LNCaP clone FGC (cell line): Measurements from ENCODE around the gene SCEL.
"Not testable (repeated sequence)": the region's sequence is repeated elsewhere in the genome, so short reads cannot be mapped to it uniquely, and the experiment has no call there.

Experiments used
- DNase-seq: peaks from one replicate; pipeline ENCODE4 v3.0.0-alpha.2; 2011; ENCODE audit warnings: low read depth
- H3K4me3 ChIP-seq: 2 replicates; pipeline ENCODE4 v1.5.1; 2011; ENCODE audit warnings: mild to moderate bottlenecking, low read depth, low read length, control low read depth
- TF ChIP-seq, protein P1 (sequence below): IDR thresholded peaks from 2 replicates; pipeline ENCODE4 v1.5.1; 2012; ENCODE audit warnings: mild to moderate bottlenecking; ENCODE audit not compliant: control insufficient read depth, insufficient read depth; ENCODE audit errors: extremely low read depth

Gene SCEL

DNA sequence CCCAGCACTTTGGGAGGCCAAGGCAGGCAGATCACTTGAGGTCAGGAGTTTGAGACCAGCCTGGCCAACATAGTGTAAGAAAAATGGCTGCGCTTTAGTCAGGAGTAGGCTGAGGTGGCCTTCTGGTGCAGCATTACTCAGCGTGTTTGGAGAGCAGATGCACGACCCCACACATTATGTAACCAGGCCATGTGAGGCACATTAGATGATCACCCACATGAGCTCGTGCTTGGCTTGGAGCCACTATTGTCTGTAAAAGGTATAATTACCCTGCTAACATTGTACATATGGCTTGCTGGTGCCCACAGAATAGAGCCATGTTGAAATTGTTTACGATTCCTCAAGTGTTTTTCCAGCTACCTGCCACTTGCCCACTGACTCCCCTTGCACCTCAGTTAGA is 24.0 kb upstream of the SCEL start:
- no peak for DNase-seq
- no peak overlapping the region for H3K4me3 ChIP-seq
- TF ChIP-seq, protein P1, sequence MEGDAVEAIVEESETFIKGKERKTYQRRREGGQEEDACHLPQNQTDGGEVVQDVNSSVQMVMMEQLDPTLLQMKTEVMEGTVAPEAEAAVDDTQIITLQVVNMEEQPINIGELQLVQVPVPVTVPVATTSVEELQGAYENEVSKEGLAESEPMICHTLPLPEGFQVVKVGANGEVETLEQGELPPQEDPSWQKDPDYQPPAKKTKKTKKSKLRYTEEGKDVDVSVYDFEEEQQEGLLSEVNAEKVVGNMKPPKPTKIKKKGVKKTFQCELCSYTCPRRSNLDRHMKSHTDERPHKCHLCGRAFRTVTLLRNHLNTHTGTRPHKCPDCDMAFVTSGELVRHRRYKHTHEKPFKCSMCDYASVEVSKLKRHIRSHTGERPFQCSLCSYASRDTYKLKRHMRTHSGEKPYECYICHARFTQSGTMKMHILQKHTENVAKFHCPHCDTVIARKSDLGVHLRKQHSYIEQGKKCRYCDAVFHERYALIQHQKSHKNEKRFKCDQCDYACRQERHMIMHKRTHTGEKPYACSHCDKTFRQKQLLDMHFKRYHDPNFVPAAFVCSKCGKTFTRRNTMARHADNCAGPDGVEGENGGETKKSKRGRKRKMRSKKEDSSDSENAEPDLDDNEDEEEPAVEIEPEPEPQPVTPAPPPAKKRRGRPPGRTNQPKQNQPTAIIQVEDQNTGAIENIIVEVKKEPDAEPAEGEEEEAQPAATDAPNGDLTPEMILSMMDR, result no peak

GRCh38 chr13:77513719-77514335 is 21.7 kb upstream of the SCEL start:
- DNase-seq, result no peak
- H3K4me3 ChIP-seq, result no peak overlapping the region
- TF ChIP-seq, protein P1, result no peak

- H3K4me3 ChIP-seq, result no peak overlapping the region
- TF ChIP-seq, protein P1, result no peak
- DNase-seq, result no peak
These were observed 21.2 kb upstream of the SCEL start for GRCh38 chr13:77514336-77514726.

DNA sequence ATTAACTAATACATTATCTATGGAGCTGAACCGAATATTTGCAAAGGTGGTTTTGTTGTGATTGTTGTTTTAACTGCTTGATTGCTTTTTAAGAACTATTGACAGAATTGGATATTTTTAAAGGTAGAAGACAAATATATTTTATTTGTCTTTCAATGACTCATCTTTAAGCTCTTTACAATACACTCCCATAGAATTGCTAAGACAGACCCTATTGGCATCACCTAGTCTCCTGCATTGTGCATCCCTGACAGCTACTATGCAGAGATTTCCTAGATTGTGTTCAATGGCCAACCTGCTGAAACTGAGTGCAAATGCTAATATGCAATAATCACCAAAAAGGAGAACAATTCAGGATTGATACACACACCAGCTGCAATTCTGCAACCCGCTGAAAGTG is 19.7 kb upstream of the SCEL start:
- H3K4me3 ChIP-seq, result no peak overlapping the region
- TF ChIP-seq, protein P1, result no peak
- DNase-seq, result no peak

DNA sequence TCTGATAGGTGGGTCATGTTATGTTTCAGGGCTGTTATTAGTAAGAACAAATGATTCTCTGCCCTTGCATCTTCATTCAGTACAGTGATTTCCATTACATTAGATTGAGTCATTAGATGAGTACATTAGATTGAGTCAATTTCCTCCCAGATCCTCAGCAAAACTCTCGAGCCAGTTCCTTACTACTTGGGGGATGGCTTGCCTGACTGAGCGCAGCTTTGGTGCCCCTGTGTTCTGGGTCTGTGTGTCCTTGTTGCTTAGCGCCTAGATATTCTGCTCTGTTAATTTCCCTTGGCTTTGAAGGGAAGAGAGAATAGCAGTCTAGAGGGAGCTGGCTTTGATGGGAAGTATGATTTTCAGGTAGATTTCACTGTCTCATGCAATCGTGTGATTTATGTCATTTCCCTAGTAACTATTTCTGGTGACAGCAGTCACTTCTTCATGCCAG is 19.1 kb upstream of the SCEL start:
- H3K4me3 ChIP-seq, result no peak overlapping the region
- no peak for DNase-seq
- TF ChIP-seq, protein P1, result no peak

- TF ChIP-seq, protein P1, result no peak
- DNase-seq, result no peak
- no peak overlapping the region for H3K4me3 ChIP-seq
These were observed 17.2 kb upstream of the SCEL start for GRCh38 chr13:77518266-77518665.

GRCh38 chr13:77519396-77519795 is 16.1 kb upstream of the SCEL start:
- not testable (repeated sequence) for H3K4me3 ChIP-seq, DNase-seq
